Measurements from ENCODE around the gene GSTM5. TPM values are rescaled to one million over a fixed set of nuclear protein-coding genes. Genes with fewer than 3 reads are reported as not detected.
"Not testable (repeated sequence)": the region's sequence is repeated elsewhere in the genome, so short reads cannot be mapped to it uniquely, and the experiment has no call there.

The GSTM5 gene
- total and polyA plus RNA-seq, 5 experiments from 2014 or later: 1.1 TPM; not detected in 4

- POLR2A ChIA-PET: no interaction called here
- H3K36me3 Mint-ChIP-seq: no peaks in the 10 kb centered on the region
- H3K27ac Mint-ChIP-seq: peak overlapping the region in 1 of 10 donors; percentile 43
- no peak overlapping the region for H3K4me3 Mint-ChIP-seq
- no peaks in the 10 kb centered on the region for H3K9me3 Mint-ChIP-seq
- DNase-seq (peak in 2 of 10 donors; percentile 16 to 53), ATAC-seq (no peak)
- H3K4me1 Mint-ChIP-seq: peaks cover 0 to 2% (median 0%) of the 10 kb centered on the region in 4 donors
- peaks cover 0 to 3% (median 0%) of the 10 kb centered on the region in 5 donors for H3K27me3 Mint-ChIP-seq
These were observed 49.4 kb downstream of the GSTM5 start for GRCh38 chr1:109761227-109762038.

GRCh38 chr1:109762039-109762585 is 50.1 kb downstream of the GSTM5 start:
- peak in 1 of 10 donors; percentile 7 for DNase-seq
- peaks cover 0 to 3% (median 0%) of the 10 kb centered on the region in 5 donors for H3K27me3 Mint-ChIP-seq
- no peak overlapping the region for H3K4me3 Mint-ChIP-seq
- POLR2A ChIA-PET: no interaction called here
- H3K9me3 Mint-ChIP-seq: no peaks in the 10 kb centered on the region
- H3K4me1 Mint-ChIP-seq: peaks cover 0 to 2% (median 0%) of the 10 kb centered on the region in 4 donors
- no peak overlapping the region for H3K27ac Mint-ChIP-seq
- no peaks in the 10 kb centered on the region for H3K36me3 Mint-ChIP-seq
- ATAC-seq: no peak

DNA sequence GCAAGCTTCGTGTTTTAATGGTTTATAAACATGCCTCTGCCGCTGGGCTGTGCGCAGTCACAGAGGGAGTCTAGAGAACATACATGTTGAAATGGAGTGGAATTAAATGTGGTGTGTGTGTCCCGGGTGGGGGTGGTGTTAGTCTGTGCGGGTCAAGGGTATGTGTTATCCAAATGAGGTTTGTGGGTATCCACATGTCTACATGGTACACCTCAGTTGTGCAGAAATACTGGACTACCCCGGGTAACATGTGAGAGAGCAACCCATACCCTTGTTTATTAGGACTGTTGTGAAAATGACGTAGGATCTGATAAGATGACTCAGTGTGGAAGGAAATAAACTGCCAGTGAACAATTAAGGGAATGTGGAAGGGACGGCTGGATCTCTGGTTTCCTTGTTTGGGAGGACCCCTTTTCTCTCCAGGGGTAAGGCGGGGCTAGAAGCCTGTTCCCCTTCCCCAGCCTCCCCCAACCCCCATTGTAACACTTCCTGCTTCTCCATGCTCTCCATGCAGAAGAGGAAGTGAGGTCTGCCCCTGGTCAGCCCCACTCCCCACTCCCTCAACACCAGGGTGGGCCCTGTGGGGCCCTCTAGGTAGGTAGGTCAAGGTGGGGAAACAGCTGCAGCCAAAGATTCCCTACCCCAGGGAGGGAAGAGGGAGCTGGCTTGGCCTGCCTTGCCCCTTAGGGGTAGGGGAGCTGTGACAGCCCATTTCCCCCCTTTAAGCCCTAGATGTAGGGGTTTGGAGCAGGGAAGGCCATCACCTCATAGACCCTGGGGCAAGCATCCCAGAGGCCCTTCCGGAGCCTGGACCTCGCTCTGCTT is 51.0 kb downstream of the GSTM5 start:
- H3K27ac Mint-ChIP-seq: no peak overlapping the region
- H3K36me3 Mint-ChIP-seq: no peaks in the 10 kb centered on the region
- POLR2A ChIA-PET: no interaction called here
- H3K4me1 Mint-ChIP-seq: peaks cover 0 to 2% (median 0%) of the 10 kb centered on the region in 4 donors
- peaks cover 0 to 3% (median 0%) of the 10 kb centered on the region in 5 donors for H3K27me3 Mint-ChIP-seq
- no peaks in the 10 kb centered on the region for H3K9me3 Mint-ChIP-seq
- ATAC-seq: no peak
- H3K4me3 Mint-ChIP-seq: no peak overlapping the region
- peak in 2 of 10 donors; percentile 14 to 19 for DNase-seq

DNA sequence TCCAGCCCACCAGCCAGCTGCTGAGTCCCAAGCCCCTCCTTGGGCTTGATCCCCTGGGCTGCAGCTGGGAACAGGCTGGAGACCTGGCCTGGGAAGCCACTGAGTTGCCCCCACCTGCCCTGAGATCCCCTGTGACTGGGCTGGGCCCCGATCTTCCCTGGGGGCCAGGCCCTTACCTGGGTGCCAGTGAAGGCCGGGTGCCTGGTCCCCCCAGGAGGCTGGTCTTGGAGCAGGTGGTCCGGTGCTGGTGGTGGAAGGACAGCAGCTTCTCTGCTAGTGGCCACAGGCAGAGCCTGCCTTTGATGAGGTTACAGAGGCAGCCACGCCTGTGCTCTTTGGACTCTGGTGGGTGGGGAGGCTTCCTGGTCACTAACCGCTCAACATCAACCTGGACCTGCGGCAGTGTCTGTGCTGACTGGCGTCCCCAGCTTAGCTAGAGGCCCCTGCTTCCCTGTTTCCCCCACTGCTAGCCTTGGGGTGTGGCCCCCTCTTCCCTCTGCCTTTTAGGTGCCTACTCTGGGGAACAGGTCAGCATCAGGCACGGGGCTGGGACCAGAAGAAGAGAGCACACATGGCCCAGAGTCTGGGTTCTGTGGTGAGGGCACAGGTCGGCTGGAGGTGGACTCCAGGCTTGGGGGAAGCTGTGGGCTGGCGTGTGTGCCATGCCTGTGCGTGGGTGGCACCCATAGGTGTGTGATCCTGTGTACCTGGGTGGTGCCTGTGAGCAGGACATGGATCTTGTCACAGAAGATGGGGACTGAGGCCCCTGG is 51.8 kb downstream of the GSTM5 start, which contains the start of gene EPS8L3:
Gene EPS8L3, minus strand, starts transcription at position 278 of the 770 bp plus-strand sequence. CDS start 2,174 bp downstream, outside the sequence.
- Mint-ChIP-seq H3K9me3 (no peaks in the 10 kb centered on the region), H3K27me3 (peaks cover 0 to 3% (median 0%) of the 10 kb centered on the region in 5 donors), H3K27ac (no peak within 1 kb of the TSS), H3K36me3 (no peaks in the 10 kb centered on the region), H3K4me3 (no peak within 1 kb of the TSS), H3K4me1 (peaks cover 0 to 2% (median 0%) of the 10 kb centered on the region in 4 donors)
- DNase-seq (peak in 2 of 10 donors; percentile 12 to 31), ATAC-seq (no peak)
- POLR2A ChIA-PET: no interaction called here

GRCh38 chr1:109764561-109765482 is 52.8 kb downstream of the GSTM5 start:
- Mint-ChIP-seq H3K36me3 (no peaks in the 10 kb centered on the region), H3K27me3 (peaks cover 0 to 8% (median 4%) of the 10 kb centered on the region in 5 donors), H3K27ac (peak overlapping the region in 2 of 10 donors; percentile 52 to 65), H3K4me3 (no peak overlapping the region), H3K4me1 (peaks cover 0 to 2% (median 0%) of the 10 kb centered on the region in 4 donors), H3K9me3 (no peaks in the 10 kb centered on the region)
- peak in 2 of 10 donors; percentile 14 to 36 for DNase-seq
- no peak for ATAC-seq
- POLR2A ChIA-PET: no interaction called here

GRCh38 chr1:109765483-109765815 is 53.4 kb downstream of the GSTM5 start:
- Mint-ChIP-seq H3K4me3 (no peak overlapping the region), H3K27ac (peak overlapping the region in 2 of 10 donors; percentile 52 to 65), H3K4me1 (peaks cover 0 to 2% (median 0%) of the 10 kb centered on the region in 4 donors), H3K27me3 (peaks cover 0 to 9% (median 4%) of the 10 kb centered on the region in 5 donors), H3K9me3 (no peaks in the 10 kb centered on the region), H3K36me3 (no peaks in the 10 kb centered on the region)
- ATAC-seq (no peak), DNase-seq (no peak)
- POLR2A ChIA-PET: no interaction called here

- Mint-ChIP-seq H3K4me3 (no peak overlapping the region), H3K27me3 (peaks cover 0 to 9% (median 4%) of the 10 kb centered on the region in 5 donors), H3K36me3 (no peaks in the 10 kb centered on the region), H3K9me3 (no peaks in the 10 kb centered on the region), H3K27ac (no peak overlapping the region), H3K4me1 (peaks cover 0 to 2% (median 0%) of the 10 kb centered on the region in 4 donors)
- DNase-seq: peak in 2 of 10 donors; percentile 1 to 34
- POLR2A ChIA-PET: no interaction called here
- ATAC-seq: no peak
These were observed 54.0 kb downstream of the GSTM5 start for GRCh38 chr1:109765896-109766615.

- H3K27ac Mint-ChIP-seq, H3K9me3 Mint-ChIP-seq, H3K4me1 Mint-ChIP-seq, H3K4me3 Mint-ChIP-seq, POLR2A ChIA-PET, ATAC-seq, H3K36me3 Mint-ChIP-seq, H3K27me3 Mint-ChIP-seq: not testable (repeated sequence)
- DNase-seq: peak in 1 of 10 donors; percentile 3
These were observed 55.1 kb downstream of the GSTM5 start for GRCh38 chr1:109766991-109767636.

Measured in naive thymus-derived CD8-positive, alpha-beta T cell (primary cell).